OCI-LY7 (cell line): ENCODE data around the gene TNC.

Source experiments
- CTCF ChIP-seq: fragments of 200-600 bp; sonication (generic); conservative IDR thresholded peaks from 2 replicates; pipeline ENCODE4 v1.5.1; 2014; ENCODE audit warnings: mild to moderate bottlenecking, antibody characterized with exemption, low read length, moderate library complexity, mixed read lengths
- EZH2phosphoT487 ChIP-seq: fragments of 200-600 bp; sonication (generic); IDR thresholded peaks from 2 replicates; pipeline ENCODE4 v1.6.1; 2018; ENCODE audit warnings: low read depth, borderline replicate concordance, mild to moderate bottlenecking, mixed run types, antibody characterized with exemption, low read length, moderate library complexity, mixed read lengths

- TF ChIP-seq CTCF: no peak
- TF ChIP-seq EZH2phosphoT487: no peak
Measured at GRCh38 chr9:115024925-115025535, 92.9 kb downstream of the TNC start.
